ENCODE results near the gene SERPINB8.

DNA sequence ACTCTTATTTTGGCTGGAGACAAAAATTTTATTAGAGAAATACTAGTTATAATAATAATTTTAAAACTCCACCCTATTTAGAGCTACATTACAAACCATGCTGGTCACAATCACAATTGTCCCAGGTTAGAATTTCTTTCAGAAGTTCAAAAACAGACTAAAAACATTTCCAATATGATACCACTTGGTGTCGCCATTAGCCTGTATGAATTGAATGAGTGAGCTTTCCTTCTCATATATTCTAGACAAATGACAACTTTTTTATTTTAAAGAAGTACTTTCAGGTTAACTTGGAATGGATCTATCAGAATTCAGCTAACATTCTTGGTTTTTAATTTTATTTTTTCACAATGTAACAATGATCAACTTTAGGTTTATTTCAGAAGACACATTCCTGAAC lies 48.0 kb downstream of the SERPINB8 start:
- TF ChIP-seq, protein P1, sequence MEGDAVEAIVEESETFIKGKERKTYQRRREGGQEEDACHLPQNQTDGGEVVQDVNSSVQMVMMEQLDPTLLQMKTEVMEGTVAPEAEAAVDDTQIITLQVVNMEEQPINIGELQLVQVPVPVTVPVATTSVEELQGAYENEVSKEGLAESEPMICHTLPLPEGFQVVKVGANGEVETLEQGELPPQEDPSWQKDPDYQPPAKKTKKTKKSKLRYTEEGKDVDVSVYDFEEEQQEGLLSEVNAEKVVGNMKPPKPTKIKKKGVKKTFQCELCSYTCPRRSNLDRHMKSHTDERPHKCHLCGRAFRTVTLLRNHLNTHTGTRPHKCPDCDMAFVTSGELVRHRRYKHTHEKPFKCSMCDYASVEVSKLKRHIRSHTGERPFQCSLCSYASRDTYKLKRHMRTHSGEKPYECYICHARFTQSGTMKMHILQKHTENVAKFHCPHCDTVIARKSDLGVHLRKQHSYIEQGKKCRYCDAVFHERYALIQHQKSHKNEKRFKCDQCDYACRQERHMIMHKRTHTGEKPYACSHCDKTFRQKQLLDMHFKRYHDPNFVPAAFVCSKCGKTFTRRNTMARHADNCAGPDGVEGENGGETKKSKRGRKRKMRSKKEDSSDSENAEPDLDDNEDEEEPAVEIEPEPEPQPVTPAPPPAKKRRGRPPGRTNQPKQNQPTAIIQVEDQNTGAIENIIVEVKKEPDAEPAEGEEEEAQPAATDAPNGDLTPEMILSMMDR (conservative IDR thresholded peaks at IDR 0.05; ENCODE audit: low read length): peak; percentile 71
- TF ChIP-seq EZH2phosphoT487 (IDR thresholded peaks at IDR 0.05; ENCODE audit: borderline replicate concordance, low read depth, low read length): no peak

Data from OCI-LY7 (cell line).